Suprapubic skin (tissue), 4 donors: ENCODE results near the gene CSH2.
"Not testable (repeated sequence)": the region's sequence is repeated elsewhere in the genome, so short reads cannot be mapped to it uniquely, and the experiment has no call there.

Experiments
- EP300 ChIP-seq: sonication (generic); formaldehyde crosslinking; IDR thresholded peaks from one replicate; pipeline ENCODE4 v1.6.1; 2017; ENCODE audit warnings: antibody characterized with exemption
- POLR2A ChIP-seq, 2 donors: fragments of 450-650 bp; IDR thresholded peaks; one replicate each; pipeline ENCODE4 v1.6.1; 2017; ENCODE audit warnings: antibody characterized with exemption in 2 of 2, mild to moderate bottlenecking in 2 of 2, moderate library complexity in 2 of 2
- POLR2AphosphoS5 ChIP-seq, 3 donors: sonication (generic); formaldehyde crosslinking; IDR thresholded peaks; one replicate each; pipeline ENCODE4 v1.6.1; 2017; ENCODE audit warnings: antibody characterized with exemption in 3 of 3
- TF ChIP-seq, protein P1 (sequence below), 2 donors: fragments of 200-600 bp in 1 of 2; fragments of 450-650 bp in 1 of 2; sonication (generic) in 1 of 2; IDR thresholded peaks; one replicate each; pipeline ENCODE4 v1.5.1; 2016 to 2019; ENCODE audit warnings: antibody characterized with exemption in 2 of 2, mild to moderate bottlenecking in 1 of 2, moderate library complexity in 1 of 2

DNA sequence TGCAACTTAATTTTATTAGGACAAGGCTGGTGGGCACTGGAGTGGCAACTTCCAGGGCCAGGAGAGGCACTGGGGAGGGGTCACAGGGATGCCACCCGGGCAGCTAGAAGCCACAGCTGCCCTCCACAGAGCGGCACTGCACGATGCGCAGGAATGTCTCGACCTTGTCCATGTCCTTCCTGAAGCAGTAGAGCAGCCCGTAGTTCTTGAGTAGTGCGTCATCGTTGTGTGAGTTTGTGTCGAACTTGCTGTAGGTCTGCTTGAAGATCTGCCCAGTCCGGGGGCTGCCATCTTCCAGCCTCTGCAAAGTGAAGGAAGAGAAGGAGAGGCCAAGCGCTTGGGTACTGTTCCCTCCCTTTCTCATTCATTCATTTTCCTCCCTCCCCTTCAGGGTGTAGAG, 43.7 kb upstream of the CSH2 start:
- TF ChIP-seq, protein P1, sequence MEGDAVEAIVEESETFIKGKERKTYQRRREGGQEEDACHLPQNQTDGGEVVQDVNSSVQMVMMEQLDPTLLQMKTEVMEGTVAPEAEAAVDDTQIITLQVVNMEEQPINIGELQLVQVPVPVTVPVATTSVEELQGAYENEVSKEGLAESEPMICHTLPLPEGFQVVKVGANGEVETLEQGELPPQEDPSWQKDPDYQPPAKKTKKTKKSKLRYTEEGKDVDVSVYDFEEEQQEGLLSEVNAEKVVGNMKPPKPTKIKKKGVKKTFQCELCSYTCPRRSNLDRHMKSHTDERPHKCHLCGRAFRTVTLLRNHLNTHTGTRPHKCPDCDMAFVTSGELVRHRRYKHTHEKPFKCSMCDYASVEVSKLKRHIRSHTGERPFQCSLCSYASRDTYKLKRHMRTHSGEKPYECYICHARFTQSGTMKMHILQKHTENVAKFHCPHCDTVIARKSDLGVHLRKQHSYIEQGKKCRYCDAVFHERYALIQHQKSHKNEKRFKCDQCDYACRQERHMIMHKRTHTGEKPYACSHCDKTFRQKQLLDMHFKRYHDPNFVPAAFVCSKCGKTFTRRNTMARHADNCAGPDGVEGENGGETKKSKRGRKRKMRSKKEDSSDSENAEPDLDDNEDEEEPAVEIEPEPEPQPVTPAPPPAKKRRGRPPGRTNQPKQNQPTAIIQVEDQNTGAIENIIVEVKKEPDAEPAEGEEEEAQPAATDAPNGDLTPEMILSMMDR (IDR thresholded peaks at IDR 0.05): not testable (repeated sequence)
- not testable (repeated sequence) for TF ChIP-seq POLR2AphosphoS5 (IDR thresholded peaks at IDR 0.05); POLR2A (IDR thresholded peaks at IDR 0.05); EP300
